Tibial artery (tissue), 4 donors: ENCODE measurements around the gene RNF43.

Experiments
- DNase-seq, 2 donors: peaks; one replicate each; pipeline ENCODE4 v3.0.0-alpha.2; 2019
- H3K27ac ChIP-seq, 2 donors: fragments of 200-600 bp; sonication (generic) in 1 of 2; 1 replicate in 1 of 2; 2 replicates in 1 of 2; pipeline ENCODE4 v1.5.1; 2018 to 2019; ENCODE audit warnings: mild to moderate bottlenecking in 1 of 2
- H3K27me3 ChIP-seq, 2 donors: fragments of 200-600 bp; sonication (generic) in 1 of 2; one replicate each; pipeline versions ENCODE4 v1.5.1 to v1.6.0; 2016 to 2019
- H3K36me3 ChIP-seq, 3 donors: fragments of 200-600 bp; sonication (generic) in 2 of 3; one replicate each; pipeline ENCODE4 v1.5.1; 2016 to 2019; ENCODE audit warnings: mild to moderate bottlenecking in 2 of 3
- H3K4me1 ChIP-seq, 4 donors: fragments of 200-600 bp; sonication (generic) in 2 of 4; 1 replicate in 3 of 4; 2 replicates in 1 of 4; pipeline ENCODE4 v1.5.1; 2016 to 2019
- H3K4me3 ChIP-seq, 2 donors: fragments of 200-600 bp; sonication (generic) in 1 of 2; 1 replicate in 1 of 2; 2 replicates in 1 of 2; pipeline ENCODE4 v1.5.1; 2018 to 2019; ENCODE audit warnings: mild to moderate bottlenecking in 2 of 2
- H3K9me3 ChIP-seq, 3 donors: fragments of 200-600 bp; sonication (generic) in 1 of 3; one replicate each; pipeline ENCODE4 v1.5.1; 2016 to 2019
- intact Hi-C: fragments of 100-400 bp; cut with DNase I; formaldehyde crosslinking; loops from one replicate; pipeline ENCODE4 v1.15.0; 2023; ENCODE audit warnings: low total_unique reads
- TF ChIP-seq, protein P1 (sequence below), 2 experiments: fragments of 200-600 bp in 1 of 2; fragments of 450-650 bp in 1 of 2; IDR thresholded peaks; one replicate each; pipeline ENCODE4 v1.5.1; 2017 to 2019; ENCODE audit warnings: antibody characterized with exemption in 2 of 2, mild to moderate bottlenecking in 1 of 2, moderate library complexity in 1 of 2

Gene RNF43

DNA sequence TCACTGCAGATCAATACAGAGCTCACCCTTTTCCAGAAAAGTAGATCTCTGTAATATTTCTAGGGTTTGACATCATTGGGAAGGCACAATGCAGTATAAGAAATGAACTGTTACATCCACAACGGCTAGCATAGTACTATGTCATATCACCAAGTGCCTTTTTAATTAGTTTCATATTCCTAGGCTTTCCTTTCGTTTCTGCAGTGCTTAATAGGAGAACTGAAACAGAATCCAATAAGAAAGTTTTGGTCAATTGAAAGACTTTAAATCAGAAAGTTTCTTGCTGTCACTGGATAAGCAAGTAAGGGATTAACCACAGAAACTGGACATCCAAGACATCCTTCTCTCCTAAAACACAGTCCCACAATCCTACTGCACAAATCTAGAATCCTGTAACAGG, 3.5 kb upstream of the RNF43 start:
- no peak overlapping the region for H3K4me3 ChIP-seq
- no peaks in the 10 kb centered on the region for H3K9me3 ChIP-seq
- peaks cover 0 to 10% (median 0%) of the 10 kb centered on the region in 4 donors for H3K4me1 ChIP-seq
- DNase-seq: no peak
- intact Hi-C loops: no loop called here
- TF ChIP-seq, protein P1, sequence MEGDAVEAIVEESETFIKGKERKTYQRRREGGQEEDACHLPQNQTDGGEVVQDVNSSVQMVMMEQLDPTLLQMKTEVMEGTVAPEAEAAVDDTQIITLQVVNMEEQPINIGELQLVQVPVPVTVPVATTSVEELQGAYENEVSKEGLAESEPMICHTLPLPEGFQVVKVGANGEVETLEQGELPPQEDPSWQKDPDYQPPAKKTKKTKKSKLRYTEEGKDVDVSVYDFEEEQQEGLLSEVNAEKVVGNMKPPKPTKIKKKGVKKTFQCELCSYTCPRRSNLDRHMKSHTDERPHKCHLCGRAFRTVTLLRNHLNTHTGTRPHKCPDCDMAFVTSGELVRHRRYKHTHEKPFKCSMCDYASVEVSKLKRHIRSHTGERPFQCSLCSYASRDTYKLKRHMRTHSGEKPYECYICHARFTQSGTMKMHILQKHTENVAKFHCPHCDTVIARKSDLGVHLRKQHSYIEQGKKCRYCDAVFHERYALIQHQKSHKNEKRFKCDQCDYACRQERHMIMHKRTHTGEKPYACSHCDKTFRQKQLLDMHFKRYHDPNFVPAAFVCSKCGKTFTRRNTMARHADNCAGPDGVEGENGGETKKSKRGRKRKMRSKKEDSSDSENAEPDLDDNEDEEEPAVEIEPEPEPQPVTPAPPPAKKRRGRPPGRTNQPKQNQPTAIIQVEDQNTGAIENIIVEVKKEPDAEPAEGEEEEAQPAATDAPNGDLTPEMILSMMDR (IDR thresholded peaks at IDR 0.05): no peak
- H3K36me3 ChIP-seq: no peaks in the 10 kb centered on the region
- no peak overlapping the region for H3K27ac ChIP-seq
- no peaks in the 10 kb centered on the region for H3K27me3 ChIP-seq

GRCh38 chr17:58416937-58417299, 416 bp downstream of the RNF43 start:
- H3K27ac ChIP-seq: no peak overlapping the region
- peaks cover 0 to 10% (median 0%) of the 10 kb centered on the region in 4 donors for H3K4me1 ChIP-seq
- TF ChIP-seq, protein P1 (IDR thresholded peaks at IDR 0.05): no peak
- H3K9me3 ChIP-seq: no peaks in the 10 kb centered on the region
- no peak for DNase-seq
- no peaks in the 10 kb centered on the region for H3K36me3 ChIP-seq
- no peak overlapping the region for H3K4me3 ChIP-seq
- intact Hi-C loops: no loop called here
- no peaks in the 10 kb centered on the region for H3K27me3 ChIP-seq

DNA sequence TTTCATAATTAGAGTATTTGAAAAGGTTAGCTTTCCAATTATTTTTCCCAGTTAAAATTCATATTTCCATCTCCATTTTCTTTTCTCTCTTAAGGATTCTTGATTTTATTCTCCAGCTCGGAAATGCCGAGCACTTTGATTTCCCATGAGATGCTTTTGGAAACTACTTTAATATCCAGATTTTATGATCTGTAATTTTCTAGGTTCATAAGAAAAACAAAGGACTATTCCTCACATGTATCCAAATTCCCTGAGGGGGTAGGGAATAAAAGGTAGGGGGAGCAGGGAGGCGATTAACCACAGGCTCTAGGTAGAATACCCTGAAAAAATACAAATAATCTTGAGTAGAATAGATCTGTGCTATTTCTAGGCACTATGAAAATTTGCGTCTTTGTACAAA, 938 bp downstream of the RNF43 start:
- Histone ChIP-seq H3K27me3 (no peaks in the 10 kb centered on the region), H3K4me3 (no peak overlapping the region), H3K27ac (no peak overlapping the region), H3K9me3 (no peaks in the 10 kb centered on the region), H3K4me1 (peaks cover 0 to 10% (median 0%) of the 10 kb centered on the region in 4 donors), H3K36me3 (no peaks in the 10 kb centered on the region)
- no peak for DNase-seq
- TF ChIP-seq, protein P1 (IDR thresholded peaks at IDR 0.05): no peak
- intact Hi-C loops: no loop called here

GRCh38 chr17:58415371-58416055, 1.8 kb downstream of the RNF43 start:
- Histone ChIP-seq H3K9me3 (no peaks in the 10 kb centered on the region), H3K36me3 (no peaks in the 10 kb centered on the region), H3K27ac (no peak overlapping the region), H3K4me1 (peaks cover 0 to 10% (median 0%) of the 10 kb centered on the region in 4 donors), H3K27me3 (peaks cover 0 to 5% of the 10 kb centered on the region in 2 donors), H3K4me3 (no peak overlapping the region)
- DNase-seq: no peak
- TF ChIP-seq, protein P1 (IDR thresholded peaks at IDR 0.05): no peak
- intact Hi-C loops: no loop called here

- TF ChIP-seq, protein P1 (IDR thresholded peaks at IDR 0.05): no peak
- H3K4me1 ChIP-seq: peaks cover 0 to 10% (median 0%) of the 10 kb centered on the region in 4 donors
- no peak overlapping the region for H3K4me3 ChIP-seq
- intact Hi-C loops: no loop called here
- no peaks in the 10 kb centered on the region for H3K36me3 ChIP-seq
- no peaks in the 10 kb centered on the region for H3K9me3 ChIP-seq
- DNase-seq: no peak
- H3K27me3 ChIP-seq: peaks cover 0 to 5% of the 10 kb centered on the region in 2 donors
- H3K27ac ChIP-seq: no peak overlapping the region
Observed at GRCh38 chr17:58414596-58414997, 2.7 kb downstream of the RNF43 start.
